Occipital lobe (tissue), 2 donors: Measurements from ENCODE around the gene STXBP5L. TPM values are rescaled to one million over a fixed set of nuclear protein-coding genes. Genes with fewer than 3 reads are reported as not detected.
"Not testable (repeated sequence)": the region's sequence is repeated elsewhere in the genome, so short reads cannot be mapped to it uniquely, and the experiment has no call there.

Experiments
- DNase-seq: peaks from one replicate; lab custom pipeline; 2025; lab: John Stamatoyannopoulos, UW
- total RNA-seq: library from RNA; depleted of rRNA; stranded (reverse); fragments of >200 nt; gene quantifications from one replicate; pipeline ENCODE4 v1.2.3, GENCODE V29; 2014

The STXBP5L gene
- total RNA-seq, result 18.6 TPM

- DNase-seq, result peak; percentile 87
These were observed at the start of gene STXBP5L for GRCh38 chr3:120908030-120908794. TSS of gene STXBP5L (plus strand) at chr3:120908205. CDS start at chr3:120909579, 1,374 bp downstream.

GRCh38 chr3:120858521-120858920, 49.5 kb upstream of the STXBP5L start:
- DNase-seq, result no peak

- no peak for DNase-seq
These were observed 43.5 kb upstream of the STXBP5L start for GRCh38 chr3:120864541-120864940.

GRCh38 chr3:120875507-120875906, 32.5 kb upstream of the STXBP5L start:
- DNase-seq, result no peak

- DNase-seq, result no peak
These were observed 32.0 kb upstream of the STXBP5L start for GRCh38 chr3:120875989-120876388.

GRCh38 chr3:120879411-120879810, 28.6 kb upstream of the STXBP5L start:
- no peak for DNase-seq

GRCh38 chr3:120892921-120893320, 15.1 kb upstream of the STXBP5L start:
- DNase-seq, result no peak

GRCh38 chr3:120894316-120895057, 13.5 kb upstream of the STXBP5L start:
- no peak for DNase-seq

GRCh38 chr3:120901716-120902115, 6.3 kb upstream of the STXBP5L start:
- DNase-seq, result not testable (repeated sequence)

- no peak for DNase-seq
These were observed 4.8 kb upstream of the STXBP5L start for GRCh38 chr3:120903221-120903620.

GRCh38 chr3:120907659-120908029, 361 bp upstream of the STXBP5L start:
- no peak for DNase-seq

- no peak for DNase-seq
These were observed 993 bp downstream of the STXBP5L start for GRCh38 chr3:120908795-120909601.

- DNase-seq, result no peak
These were observed 1.5 kb downstream of the STXBP5L start for GRCh38 chr3:120909602-120909878.

GRCh38 chr3:120926146-120926545, 18.1 kb downstream of the STXBP5L start:
- DNase-seq, result no peak

GRCh38 chr3:120928991-120929390, 21.0 kb downstream of the STXBP5L start:
- no peak for DNase-seq

- no peak for DNase-seq
These were observed 23.6 kb downstream of the STXBP5L start for GRCh38 chr3:120931593-120931992.

GRCh38 chr3:120956143-120956542, 48.1 kb downstream of the STXBP5L start:
- no peak for DNase-seq

- no peak for DNase-seq
These were observed 74.8 kb downstream of the STXBP5L start for GRCh38 chr3:120982608-120983320.

GRCh38 chr3:120983321-120983665, 75.3 kb downstream of the STXBP5L start:
- DNase-seq, result no peak

- DNase-seq, result no peak
These were observed 75.8 kb downstream of the STXBP5L start for GRCh38 chr3:120983841-120984240.

GRCh38 chr3:120985242-120985641, 77.2 kb downstream of the STXBP5L start:
- no peak for DNase-seq

- no peak for DNase-seq
These were observed 81.0 kb downstream of the STXBP5L start for GRCh38 chr3:120988994-120989393.
